Neural cell (in vitro differentiated cells): ENCODE measurements around the gene SP140.

Source experiments
- CTCF ChIP-seq: fragments of 450-650 bp; IDR thresholded peaks from 2 replicates; pipeline ENCODE4 v1.5.1; 2014; ENCODE audit warnings: antibody characterized with exemption, mild to moderate bottlenecking, moderate library complexity; ENCODE audit not compliant: poor library complexity, severe bottlenecking
- EP300 ChIP-seq: fragments of 450-650 bp; conservative IDR thresholded peaks from 2 replicates; pipeline ENCODE4 v1.6.1; 2014; ENCODE audit warnings: antibody characterized with exemption, mild to moderate bottlenecking, moderate library complexity; ENCODE audit not compliant: poor library complexity, severe bottlenecking
- EZH2 ChIP-seq: fragments of 200-600, 300-800 bp; shearing (Covaris generic), sonication (generic); IDR thresholded peaks from 2 replicates; pipeline ENCODE4 v1.6.1; 2014; ENCODE audit warnings: antibody characterized with exemption, low read length, borderline replicate concordance, mild to moderate bottlenecking; ENCODE audit not compliant: insufficient read depth, poor library complexity, severe bottlenecking
- MXI1 ChIP-seq: fragments of 450-650 bp; conservative IDR thresholded peaks from 2 replicates; pipeline ENCODE4 v1.6.1; 2014; ENCODE audit warnings: antibody characterized with exemption, mild to moderate bottlenecking; ENCODE audit not compliant: poor library complexity, severe bottlenecking
- POLR2AphosphoS5 ChIP-seq: IDR thresholded peaks from 2 replicates; pipeline ENCODE4 v1.6.1; 2012
- RAD21 ChIP-seq: fragments of 450-650 bp; conservative IDR thresholded peaks from 2 replicates; pipeline ENCODE4 v1.6.1; 2014; ENCODE audit warnings: antibody characterized with exemption, mild to moderate bottlenecking, moderate library complexity
- REST ChIP-seq: IDR thresholded peaks from 2 replicates; pipeline ENCODE4 v1.6.1; 2012; ENCODE audit warnings: borderline replicate concordance
- SMC3 ChIP-seq: fragments of 450-650 bp; conservative IDR thresholded peaks from 2 replicates; pipeline ENCODE4 v1.6.1; 2014; ENCODE audit warnings: antibody characterized with exemption, mild to moderate bottlenecking, moderate library complexity; ENCODE audit not compliant: poor library complexity
- TAF1 ChIP-seq: IDR thresholded peaks from 2 replicates; pipeline ENCODE4 v1.6.1; 2012; ENCODE audit warnings: low read depth

- TF ChIP-seq RAD21 (no peak), CTCF (no peak), POLR2AphosphoS5 (no peak), EZH2 (no peak), TAF1 (no peak), REST (no peak), SMC3 (no peak), MXI1 (no peak), EP300 (no peak)
Measured at GRCh38 chr2:230208576-230208975, 17.0 kb upstream of the SP140 start.
